NCI-H82 treated with DMSO at 0.1 percent for 48 hours (cell line): Measurements from ENCODE around the gene ECPAS.
"Not testable (repeated sequence)": the region's sequence is repeated elsewhere in the genome, so short reads cannot be mapped to it uniquely, and the experiment has no call there.

Experiments
- DNase-seq: peaks from one replicate; lab custom pipeline; 2025; ENCODE audit not compliant: unreplicated experiment; lab: John Stamatoyannopoulos, UW

Gene ECPAS

GRCh38 chr9:111429175-111429574 lies 55.0 kb downstream of the ECPAS start:
- DNase-seq = no peak

- DNase-seq = no peak
These were observed 57.0 kb downstream of the ECPAS start for GRCh38 chr9:111427186-111427585.

- DNase-seq = no peak
These were observed 60.8 kb downstream of the ECPAS start for GRCh38 chr9:111423389-111423788.

GRCh38 chr9:111414406-111414805 lies 69.8 kb downstream of the ECPAS start:
- no peak for DNase-seq

GRCh38 chr9:111413996-111414395 lies 70.2 kb downstream of the ECPAS start:
- DNase-seq = no peak

GRCh38 chr9:111412280-111412679 lies 71.9 kb downstream of the ECPAS start:
- no peak for DNase-seq

- DNase-seq = no peak
These were observed 72.9 kb downstream of the ECPAS start for GRCh38 chr9:111411266-111411665.

- DNase-seq = no peak
These were observed 76.4 kb downstream of the ECPAS start for GRCh38 chr9:111407813-111408212.

- no peak for DNase-seq
These were observed 78.5 kb downstream of the ECPAS start for GRCh38 chr9:111405701-111406100.

GRCh38 chr9:111401486-111401885 lies 82.7 kb downstream of the ECPAS start:
- DNase-seq = not testable (repeated sequence)

GRCh38 chr9:111400564-111400898 lies 83.7 kb downstream of the ECPAS start:
- no peak for DNase-seq

GRCh38 chr9:111399772-111400563 lies 84.2 kb downstream of the ECPAS start:
- no peak for DNase-seq

- no peak for DNase-seq
These were observed 84.9 kb downstream of the ECPAS start for GRCh38 chr9:111399211-111399739.

- DNase-seq = no peak
These were observed 90.2 kb downstream of the ECPAS start for GRCh38 chr9:111393971-111394370.

- DNase-seq = no peak
These were observed 94.8 kb downstream of the ECPAS start for GRCh38 chr9:111389406-111389805.

- no peak for DNase-seq
These were observed 97.8 kb downstream of the ECPAS start for GRCh38 chr9:111386386-111386785.

GRCh38 chr9:111381006-111381405 lies 103.2 kb downstream of the ECPAS start:
- DNase-seq = no peak

GRCh38 chr9:111375817-111376564 lies 108.2 kb downstream of the ECPAS start:
- no peak for DNase-seq

GRCh38 chr9:111375062-111375461 lies 109.1 kb downstream of the ECPAS start:
- no peak for DNase-seq

- DNase-seq = no peak
These were observed 111.9 kb downstream of the ECPAS start for GRCh38 chr9:111372297-111372696.

GRCh38 chr9:111366978-111367377 lies 117.2 kb downstream of the ECPAS start:
- no peak for DNase-seq

- DNase-seq = no peak
These were observed 121.7 kb downstream of the ECPAS start for GRCh38 chr9:111362526-111362925.
